IMR-90 (cell line): Measurements from ENCODE around the gene FERD3L. TPM values are rescaled to one million over a fixed set of nuclear protein-coding genes. Genes with fewer than 3 reads are reported as not detected.
A peak's percentile ranks its signal among the peaks of the same experiment; 100 is the strongest.

Experiments used
- ATAC-seq: fragments of 200-7000 bp; cut with Tn5 transposase; 2 replicates; pipeline ENCODE4 v1.9.1; 2020; ENCODE audit warnings: low read depth, mild to moderate bottlenecking, moderate library complexity
- BruUV-seq: library from RNA; stranded (reverse); fragments of 400-500 nt; replicated peaks from 2 replicates; lab custom pipeline; 2021; lab: Mats Ljungman, UMichigan
- CTCF ChIA-PET: fragments of 300-600 bp; formaldehyde crosslinking; extraction: SDS; loops from one replicate; lab custom pipeline; 2021; ENCODE audit warnings: antibody characterized with exemption; lab: Yijun Ruan, JAX
- POLR2A ChIA-PET: fragments of 300-600 bp; sonication (Branson Sonifier 250); formaldehyde crosslinking; loops from one replicate; lab custom pipeline; 2022; ENCODE audit warnings: antibody characterized with exemption; ENCODE audit not compliant: unreplicated experiment; lab: Charles Lee
- DNase-seq: peaks from one replicate; pipeline ENCODE4 v3.0.0; 2013
- H2AFZ ChIP-seq: replicated peaks from 2 replicates; pipeline ENCODE3; 2013; ENCODE audit warnings: low read length, mild to moderate bottlenecking; ENCODE audit not compliant: poor library complexity
- H2AK5ac ChIP-seq: 2 replicates; pipeline ENCODE4 v1.6.1; 2013; ENCODE audit warnings: low read depth, low read length, inconsistent platforms
- H2AK9ac ChIP-seq: replicated peaks from 2 replicates; pipeline ENCODE3; 2013; ENCODE audit warnings: mild to moderate bottlenecking, low read depth, low read length, moderate library complexity; ENCODE audit not compliant: poor library complexity
- H2BK120ac ChIP-seq: 2 replicates; pipeline ENCODE4 v1.6.1; 2013; ENCODE audit warnings: low read depth, low read length, inconsistent platforms
- H2BK15ac ChIP-seq: 3 replicates; pipeline ENCODE4 v1.6.1; 2013; ENCODE audit warnings: low read depth, low read length, inconsistent platforms
- H2BK20ac ChIP-seq: 2 replicates; pipeline ENCODE4 v1.6.1; 2013; ENCODE audit warnings: low read depth, mild to moderate bottlenecking, inconsistent platforms, low read length, moderate library complexity
- H2BK5ac ChIP-seq: 2 replicates; pipeline ENCODE4 v1.6.1; 2013; ENCODE audit warnings: mild to moderate bottlenecking, low read depth, low read length, inconsistent platforms; ENCODE audit not compliant: poor library complexity, severe bottlenecking
- H3K14ac ChIP-seq: replicated peaks from 2 replicates; pipeline ENCODE4 v1.6.1; 2013; ENCODE audit warnings: low read depth, low read length, inconsistent platforms
- H3K18ac ChIP-seq: 2 replicates; pipeline ENCODE4 v1.6.1; 2013; ENCODE audit warnings: low read depth, low read length, control low read depth
- H3K23ac ChIP-seq: 2 replicates; pipeline ENCODE4 v1.6.1; 2013; ENCODE audit warnings: low read depth, low read length, inconsistent platforms
- H3K27ac ChIP-seq: 2 replicates; pipeline ENCODE4 v1.5.1; 2013; ENCODE audit warnings: mild to moderate bottlenecking, control low read depth, low read length; ENCODE audit not compliant: insufficient read depth
- H3K27me3 ChIP-seq: 2 replicates; pipeline ENCODE4 v1.6.1; 2013; ENCODE audit warnings: low read length; ENCODE audit not compliant: control insufficient read depth, insufficient read depth
- H3K36me3 ChIP-seq: 2 replicates; pipeline ENCODE4 v1.6.1; 2013; ENCODE audit warnings: low read length, mixed read lengths; ENCODE audit not compliant: control insufficient read depth, insufficient read depth
- H3K4ac ChIP-seq: 2 replicates; pipeline ENCODE4 v1.6.1; 2013; ENCODE audit warnings: low read depth, low read length, inconsistent platforms
- H3K4me1 ChIP-seq: 2 replicates; pipeline ENCODE4 v1.6.1; 2013; ENCODE audit warnings: low read length, mixed read lengths; ENCODE audit not compliant: control insufficient read depth, insufficient read depth
- H3K4me2 ChIP-seq: 2 replicates; pipeline ENCODE4 v1.6.1; 2013; ENCODE audit warnings: low read depth, mild to moderate bottlenecking, control low read depth, low read length, moderate library complexity
- H3K4me3 ChIP-seq: 2 replicates; pipeline ENCODE4 v1.5.1; 2013; ENCODE audit warnings: low read depth, mild to moderate bottlenecking, control low read depth, low read length, moderate library complexity; ENCODE audit not compliant: insufficient read depth
- H3K56ac ChIP-seq: 2 replicates; pipeline ENCODE4 v1.6.1; 2013; ENCODE audit warnings: low read length, inconsistent platforms; ENCODE audit not compliant: insufficient read depth; ENCODE audit errors: extremely low read depth
- H3K79me1 ChIP-seq, 2 experiments: 2 replicates each; pipeline ENCODE4 v1.6.1; 2013; ENCODE audit warnings: low read length in 2 of 2, inconsistent platforms in 1 of 2, low read depth in 1 of 2
- H3K9ac ChIP-seq: 2 replicates; pipeline ENCODE4 v1.6.1; 2013; ENCODE audit warnings: low read depth, low read length, control low read depth
- H3K9me1 ChIP-seq: 2 replicates; pipeline ENCODE4 v1.6.1; 2013; ENCODE audit warnings: low read length, inconsistent platforms; ENCODE audit not compliant: insufficient read depth
- H3K9me3 ChIP-seq: 2 replicates; pipeline ENCODE4 v1.6.1; 2013; ENCODE audit warnings: low read length; ENCODE audit not compliant: control insufficient read depth, insufficient read depth
- H4K20me1 ChIP-seq: 2 replicates; pipeline ENCODE4 v1.6.1; 2013; ENCODE audit warnings: low read length, inconsistent platforms; ENCODE audit not compliant: insufficient read depth
- H4K5ac ChIP-seq: 2 replicates; pipeline ENCODE4 v1.6.1; 2013; ENCODE audit warnings: mild to moderate bottlenecking, low read depth, low read length, control low read depth
- H4K8ac ChIP-seq, 2 experiments: 2 replicates each; pipeline ENCODE4 v1.6.1; 2013; ENCODE audit warnings: low read depth in 2 of 2, low read length in 2 of 2, control low read depth in 1 of 2, inconsistent platforms in 1 of 2
- H4K91ac ChIP-seq: 2 replicates; pipeline ENCODE4 v1.6.1; 2013; ENCODE audit warnings: low read depth, low read length, inconsistent platforms; ENCODE audit not compliant: insufficient read depth
- BHLHE40 ChIP-seq: fragments of 150-350 bp; IDR thresholded peaks from 2 replicates; pipeline ENCODE4 v1.6.1; 2016; ENCODE audit warnings: mild to moderate bottlenecking, low read depth, low read length
- MAFK ChIP-seq: IDR thresholded peaks from 2 replicates; pipeline ENCODE4 v1.6.1; 2012; ENCODE audit warnings: low read depth, low read length, improper control_type of control experiment
- MXI1 ChIP-seq: IDR thresholded peaks from 2 replicates; pipeline ENCODE4 v1.6.1; 2012; ENCODE audit warnings: low read depth, mild to moderate bottlenecking, low read length, moderate library complexity, borderline replicate concordance
- NFE2L2 ChIP-seq: fragments of 150-350 bp; IDR thresholded peaks from 2 replicates; pipeline ENCODE4 v1.6.1; 2016; ENCODE audit warnings: low read depth, mild to moderate bottlenecking, low read length
- RFX5 ChIP-seq: IDR thresholded peaks from 2 replicates; pipeline ENCODE4 v1.8.0; 2012; ENCODE audit warnings: low read depth, mild to moderate bottlenecking, low read length, moderate library complexity
- WGBS, 2 experiments: methylation state at CpG; one replicate each; pipeline versions ENCODE4 v1.1.5 to v1.1.7; 2013; ENCODE audit warnings: missing lambda C conversion rate in 2 of 2; ENCODE audit not compliant: insufficient read length in 1 of 2; ENCODE audit errors: extremely low coverage in 2 of 2; 5-methylcytosine and 5-hydroxymethylcytosine counted together
- dilution Hi-C: fragments of 300-500 bp; cut with HindIII; formaldehyde crosslinking; loops from one replicate; pipeline ENCODE4 v1.14.3; 2018; ENCODE audit warnings: low sequenced_read_pairs; ENCODE audit not compliant: unreplicated experiment
- in situ Hi-C: fragments of 300-500 bp; cut with MboI; formaldehyde crosslinking; loops from 3 replicates; pipeline ENCODE4 v1.14.3; 2019; ENCODE audit warnings: low sequenced_read_pairs, inconsistent platforms, mixed read lengths
- intact Hi-C: fragments of 100-400 bp; cut with micrococcal nuclease; formaldehyde crosslinking; loops from 2 replicates; pipeline ENCODE4 v1.10.0; 2022
- polyA plus RNA-seq, 3 experiments: library from polyadenylated mRNA; depleted of rRNA; stranded (reverse); fragments of >200 nt; gene quantifications; 2 replicates each; pipeline ENCODE4 v1.2.3, GENCODE V29; 2012; ENCODE audit warnings: low replicate concordance in 1 of 3
- total RNA-seq: library from RNA; depleted of rRNA; stranded (reverse); fragments of >200 nt; gene quantifications from 2 replicates; pipeline ENCODE4 v1.2.3, GENCODE V29; 2012

FERD3L gene
- total and polyA plus RNA-seq, 2 of the 4 experiments (the other 2 are of a cell fraction) = not detected

GRCh38 chr7:19109000-19109946, 35.9 kb downstream of the FERD3L start:
- Histone ChIP-seq H3K9me3 (no peaks in the 10 kb centered on the region), H4K8ac (no peak overlapping the region), H3K18ac (no peak overlapping the region), H3K4me1 (peaks cover 7% of the 10 kb centered on the region), H2AK5ac (no peak overlapping the region), H2AK9ac (no peak overlapping the region), H3K23ac (peak overlapping the region; percentile 1; the same call in 1 of the 2 replicates), H3K56ac (no peak overlapping the region), H4K20me1 (peaks cover 3% of the 10 kb centered on the region; the same call in 1 of the 2 replicates), H2BK120ac (no peak overlapping the region), H3K4me2 (no peak overlapping the region), H3K79me1 (peaks cover 6 to 33% of the 10 kb centered on the region in 2 experiments; a peak in 3 of 4 replicates), H3K4ac (no peak overlapping the region), H4K91ac (no peak overlapping the region), H3K9ac (no peak overlapping the region), H3K9me1 (0 out of 2 replicates have a peak, but pooled peaks cover 3% of the 10 kb centered on the region), H3K27me3 (no peaks in the 10 kb centered on the region), H3K14ac (no peak overlapping the region), H3K4me3 (no peak overlapping the region), H3K27ac (no peak overlapping the region), H3K36me3 (no peaks in the 10 kb centered on the region; the same call in 1 of the 2 replicates), H2BK5ac (no peak overlapping the region), H4K5ac (no peak overlapping the region), H2BK15ac (no peak overlapping the region), H2BK20ac (no peak overlapping the region), H2AFZ (no peak overlapping the region)
- CTCF ChIA-PET = no interaction called here
- ATAC-seq (no peak), DNase-seq (no peak)
- POLR2A ChIA-PET = no interaction called here
- in situ Hi-C loops (loop anchor here (25.0 kb wide), 1 partner anchor 747 kb away; no protein-coding TSS in a partner anchor), intact Hi-C loops (loop anchor here (5.0 kb wide), 3 partner anchors 212 to 757 kb away; no protein-coding TSS in a partner anchor), dilution Hi-C loops (no loop called here)
- TF ChIP-seq RFX5 = no peak
- TF ChIP-seq MXI1 = no peak
- TF ChIP-seq MAFK = no peak
- no peak for TF ChIP-seq NFE2L2
- no peak for TF ChIP-seq BHLHE40
- no TSS peak for BruUV-seq
- WGBS, 2 experiments = 38% methylated on average over 4 of the region's 11 CpGs; no CpG with 5 or more reads in 1 of the 2 experiments
